ENCODE results near the gene PHYH. TPM values are rescaled to one million over a fixed set of nuclear protein-coding genes. Genes with fewer than 3 reads are reported as not detected.
"Not testable (repeated sequence)": the region's sequence is repeated elsewhere in the genome, so short reads cannot be mapped to it uniquely, and the experiment has no call there.

The PHYH gene
- total RNA-seq, 1 donor from 2014 or later, result 15.9 TPM

GRCh38 chr10:13334556-13334955, 34.7 kb upstream of the PHYH start:
- no peaks in the 10 kb centered on the region for H3K27me3 Mint-ChIP-seq
- peaks cover 10% of the 10 kb centered on the region for H3K4me1 Mint-ChIP-seq
- intact Hi-C loops (cut with micrococcal nuclease), result no loop called here
- no peak overlapping the region for H3K4me3 Mint-ChIP-seq
- DNase-seq, result no peak
- H3K36me3 Mint-ChIP-seq (ENCODE audit: low read depth), result peaks cover 52% of the 10 kb centered on the region
- H3K9me3 Mint-ChIP-seq, result peaks cover 3% of the 10 kb centered on the region
- no peak overlapping the region for H3K27ac Mint-ChIP-seq

- Mint-ChIP-seq H3K36me3 (ENCODE audit: low read depth) (peaks cover 48% of the 10 kb centered on the region), H3K27me3 (no peaks in the 10 kb centered on the region), H3K27ac (no peak overlapping the region), H3K4me1 (no peaks in the 10 kb centered on the region), H3K9me3 (peaks cover 3% of the 10 kb centered on the region), H3K4me3 (no peak overlapping the region)
- intact Hi-C loops (cut with micrococcal nuclease), result no loop called here
- DNase-seq, result no peak
Observed at GRCh38 chr10:13331646-13332045, 31.8 kb upstream of the PHYH start.

GRCh38 chr10:13330980-13331379, 31.1 kb upstream of the PHYH start:
- H3K4me1 Mint-ChIP-seq, result not testable (repeated sequence)
- peaks cover 47% of the 10 kb centered on the region for H3K36me3 Mint-ChIP-seq (ENCODE audit: low read depth)

GRCh38 chr10:13329565-13329964, 29.7 kb upstream of the PHYH start:
- peaks cover 55% of the 10 kb centered on the region for H3K36me3 Mint-ChIP-seq (ENCODE audit: low read depth)
- H3K27me3 Mint-ChIP-seq, result no peaks in the 10 kb centered on the region

More at GRCh38 chr10:13330980-13331379, 31.1 kb upstream of the PHYH start:
- DNase-seq; H3K27ac Mint-ChIP-seq; H3K27me3 Mint-ChIP-seq; H3K4me3 Mint-ChIP-seq; intact Hi-C loops (cut with micrococcal nuclease); H3K9me3 Mint-ChIP-seq: not testable (repeated sequence)

GRCh38 chr10:13328613-13329012, 28.7 kb upstream of the PHYH start:
- Mint-ChIP-seq H3K36me3 (ENCODE audit: low read depth) (peaks cover 58% of the 10 kb centered on the region), H3K9me3 (peaks cover 3% of the 10 kb centered on the region), H3K4me1 (no peaks in the 10 kb centered on the region), H3K4me3 (no peak overlapping the region), H3K27me3 (no peaks in the 10 kb centered on the region), H3K27ac (no peak overlapping the region)
- intact Hi-C loops (cut with micrococcal nuclease), result no loop called here
- no peak for DNase-seq

More at GRCh38 chr10:13329565-13329964, 29.7 kb upstream of the PHYH start:
- Mint-ChIP-seq H3K4me1 (no peaks in the 10 kb centered on the region), H3K27ac (no peak overlapping the region), H3K9me3 (peaks cover 3% of the 10 kb centered on the region), H3K4me3 (no peak overlapping the region)
- intact Hi-C loops (cut with micrococcal nuclease), result no loop called here
- DNase-seq, result no peak

- Mint-ChIP-seq H3K4me1 (no peaks in the 10 kb centered on the region), H3K4me3 (no peak overlapping the region), H3K27me3 (no peaks in the 10 kb centered on the region), H3K36me3 (ENCODE audit: low read depth) (peaks cover 55% of the 10 kb centered on the region), H3K27ac (no peak overlapping the region), H3K9me3 (peaks cover 3% of the 10 kb centered on the region)
- DNase-seq, result no peak
- intact Hi-C loops (cut with micrococcal nuclease), result no loop called here
Observed at GRCh38 chr10:13328126-13328525, 28.3 kb upstream of the PHYH start.

GRCh38 chr10:13327534-13327933, 27.7 kb upstream of the PHYH start:
- intact Hi-C loops (cut with micrococcal nuclease), result no loop called here

GRCh38 chr10:13322615-13323148, 22.8 kb upstream of the PHYH start:
- Mint-ChIP-seq H3K36me3 (ENCODE audit: low read depth) (peaks cover 54% of the 10 kb centered on the region), H3K4me1 (no peaks in the 10 kb centered on the region), H3K4me3 (no peak overlapping the region), H3K27me3 (no peaks in the 10 kb centered on the region), H3K27ac (no peak overlapping the region), H3K9me3 (no peaks in the 10 kb centered on the region)
- no peak for DNase-seq
- intact Hi-C loops (cut with micrococcal nuclease), result no loop called here

More at GRCh38 chr10:13327534-13327933, 27.7 kb upstream of the PHYH start:
- Mint-ChIP-seq H3K4me3 (no peak overlapping the region), H3K9me3 (peaks cover 3% of the 10 kb centered on the region), H3K4me1 (no peaks in the 10 kb centered on the region), H3K27ac (no peak overlapping the region), H3K27me3 (no peaks in the 10 kb centered on the region), H3K36me3 (ENCODE audit: low read depth) (peaks cover 56% of the 10 kb centered on the region)
- no peak for DNase-seq

GRCh38 chr10:13321576-13321975, 21.7 kb upstream of the PHYH start:
- intact Hi-C loops (cut with micrococcal nuclease), result no loop called here
- Mint-ChIP-seq H3K36me3 (ENCODE audit: low read depth) (peaks cover 46% of the 10 kb centered on the region), H3K27me3 (no peaks in the 10 kb centered on the region), H3K27ac (no peak overlapping the region), H3K4me1 (no peaks in the 10 kb centered on the region), H3K9me3 (no peaks in the 10 kb centered on the region), H3K4me3 (no peak overlapping the region)
- no peak for DNase-seq

GRCh38 chr10:13319166-13319565, 19.3 kb upstream of the PHYH start:
- intact Hi-C loops (cut with micrococcal nuclease), result no loop called here
- Mint-ChIP-seq H3K36me3 (ENCODE audit: low read depth) (peaks cover 31% of the 10 kb centered on the region), H3K4me3 (no peak overlapping the region), H3K27ac (no peak overlapping the region), H3K27me3 (no peaks in the 10 kb centered on the region), H3K4me1 (no peaks in the 10 kb centered on the region), H3K9me3 (no peaks in the 10 kb centered on the region)
- no peak for DNase-seq

GRCh38 chr10:13317474-13317873, 17.6 kb upstream of the PHYH start:
- Mint-ChIP-seq H3K9me3 (no peaks in the 10 kb centered on the region), H3K27me3 (no peaks in the 10 kb centered on the region), H3K4me1 (no peaks in the 10 kb centered on the region), H3K27ac (no peak overlapping the region), H3K36me3 (ENCODE audit: low read depth) (peaks cover 23% of the 10 kb centered on the region), H3K4me3 (no peak overlapping the region)
- DNase-seq, result no peak
- intact Hi-C loops (cut with micrococcal nuclease), result no loop called here

- intact Hi-C loops (cut with micrococcal nuclease), result no loop called here
- Mint-ChIP-seq H3K4me3 (no peak overlapping the region), H3K27me3 (no peaks in the 10 kb centered on the region), H3K36me3 (ENCODE audit: low read depth) (peaks cover 19% of the 10 kb centered on the region), H3K4me1 (no peaks in the 10 kb centered on the region), H3K9me3 (no peaks in the 10 kb centered on the region), H3K27ac (no peak overlapping the region)
- DNase-seq, result no peak
Observed at GRCh38 chr10:13316635-13317311, 16.9 kb upstream of the PHYH start.

GRCh38 chr10:13315361-13315760, 15.5 kb upstream of the PHYH start:
- H3K36me3 Mint-ChIP-seq (ENCODE audit: low read depth), result peaks cover 13% of the 10 kb centered on the region
- H3K27me3 Mint-ChIP-seq, result no peaks in the 10 kb centered on the region
- H3K4me1 Mint-ChIP-seq, result no peaks in the 10 kb centered on the region
- no peak overlapping the region for H3K27ac Mint-ChIP-seq
- H3K9me3 Mint-ChIP-seq, result no peaks in the 10 kb centered on the region
- intact Hi-C loops (cut with micrococcal nuclease), result no loop called here
- DNase-seq, result no peak
- H3K4me3 Mint-ChIP-seq, result no peak overlapping the region

GRCh38 chr10:13311177-13311575, 11.3 kb upstream of the PHYH start:
- Mint-ChIP-seq H3K27me3 (no peaks in the 10 kb centered on the region), H3K4me1 (no peaks in the 10 kb centered on the region), H3K36me3 (ENCODE audit: low read depth) (no peaks in the 10 kb centered on the region), H3K27ac (no peak overlapping the region), H3K9me3 (no peaks in the 10 kb centered on the region), H3K4me3 (no peak overlapping the region)
- intact Hi-C loops (cut with micrococcal nuclease), result no loop called here
- DNase-seq, result no peak

Data from activated CD4-positive, alpha-beta T cell treated with anti-CD3 and anti-CD28 coated beads, Interleukin-2, amount 10 ng/mL, durations not matched to agents 24 days and 14 days (primary cell).